GM18505 (cell line): ENCODE results near the gene ZBTB2.
"Not testable (repeated sequence)": the region's sequence is repeated elsewhere in the genome, so short reads cannot be mapped to it uniquely, and the experiment has no call there.

ENCODE experiments used
- ATAC-seq: cut with Tn5 transposase; IDR thresholded peaks from one replicate; pipeline ENCODE4 v1.9.1; 2021; ENCODE audit not compliant: unreplicated experiment
- POLR2A ChIP-seq: IDR thresholded peaks from 4 replicates; pipeline ENCODE4 v1.6.1; 2011; ENCODE audit warnings: borderline replicate concordance; ENCODE audit not compliant: insufficient read depth, insufficient read length; ENCODE audit errors: extremely low read depth

The ZBTB2 gene

DNA sequence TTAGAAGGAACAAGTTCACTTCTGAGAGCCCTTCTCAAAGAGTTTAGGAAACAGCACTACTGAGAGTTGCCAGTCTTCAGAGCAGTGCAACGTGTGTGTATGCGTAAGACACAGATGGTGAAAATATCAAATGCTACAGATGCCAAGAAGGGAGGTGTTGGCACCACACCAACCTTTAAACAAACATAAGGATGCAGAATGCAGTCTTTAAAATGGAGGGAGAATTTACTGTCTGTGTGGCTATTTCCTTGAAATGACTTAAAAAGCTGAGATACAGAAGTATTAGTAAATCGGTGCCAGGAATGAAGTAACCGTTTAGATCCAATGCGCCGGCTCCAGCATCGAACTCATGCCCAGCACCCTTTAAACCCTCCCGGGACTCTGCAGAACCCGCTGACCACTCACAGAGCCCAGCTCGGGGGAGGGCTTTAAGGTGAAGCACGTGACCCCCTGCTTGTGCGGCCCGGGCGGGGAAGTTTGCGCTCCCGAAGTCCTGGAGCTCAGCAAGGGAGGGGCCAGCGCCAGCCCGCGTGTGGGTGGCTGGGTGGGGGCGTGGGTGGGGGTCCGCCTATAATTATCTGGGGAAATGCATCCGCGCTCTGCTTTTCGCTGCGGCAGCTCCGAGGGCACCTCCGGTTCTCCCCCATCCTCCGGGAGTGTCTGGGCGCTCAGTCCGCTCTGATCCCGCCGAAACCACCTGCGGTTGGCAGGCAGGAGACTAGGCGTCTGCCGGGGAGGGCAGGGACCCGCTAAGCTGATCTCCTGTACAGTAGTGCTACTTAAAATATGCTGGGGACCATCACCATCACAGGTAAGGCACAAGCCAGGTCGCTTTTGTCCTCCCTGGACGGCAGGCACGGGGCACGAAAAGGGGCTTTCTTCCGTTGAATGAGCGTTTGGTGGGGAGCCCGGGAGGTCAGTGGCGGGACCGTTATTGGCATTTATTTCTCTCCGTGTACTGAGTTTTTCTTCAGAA is 66.0 kb downstream of the ZBTB2 start:
- no peak for ATAC-seq
- TF ChIP-seq POLR2A: no peak

DNA sequence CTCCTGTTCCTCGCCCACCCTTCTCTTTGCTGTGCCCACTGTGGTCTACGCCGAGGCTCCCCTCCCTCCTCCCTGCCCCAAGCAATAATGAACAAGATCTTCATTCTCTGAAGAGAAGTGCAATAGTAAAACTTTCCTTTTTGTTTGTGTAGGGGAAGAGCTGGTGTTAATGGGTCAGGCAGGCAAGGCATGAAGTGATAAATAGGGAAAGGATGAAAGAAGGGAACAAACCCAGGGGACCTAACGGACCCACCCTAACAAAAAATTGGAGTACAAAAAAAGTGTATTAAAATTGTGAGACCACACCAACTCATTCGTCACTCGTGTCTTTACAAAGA is 66.9 kb downstream of the ZBTB2 start:
- peak; percentile 14 for ATAC-seq

DNA sequence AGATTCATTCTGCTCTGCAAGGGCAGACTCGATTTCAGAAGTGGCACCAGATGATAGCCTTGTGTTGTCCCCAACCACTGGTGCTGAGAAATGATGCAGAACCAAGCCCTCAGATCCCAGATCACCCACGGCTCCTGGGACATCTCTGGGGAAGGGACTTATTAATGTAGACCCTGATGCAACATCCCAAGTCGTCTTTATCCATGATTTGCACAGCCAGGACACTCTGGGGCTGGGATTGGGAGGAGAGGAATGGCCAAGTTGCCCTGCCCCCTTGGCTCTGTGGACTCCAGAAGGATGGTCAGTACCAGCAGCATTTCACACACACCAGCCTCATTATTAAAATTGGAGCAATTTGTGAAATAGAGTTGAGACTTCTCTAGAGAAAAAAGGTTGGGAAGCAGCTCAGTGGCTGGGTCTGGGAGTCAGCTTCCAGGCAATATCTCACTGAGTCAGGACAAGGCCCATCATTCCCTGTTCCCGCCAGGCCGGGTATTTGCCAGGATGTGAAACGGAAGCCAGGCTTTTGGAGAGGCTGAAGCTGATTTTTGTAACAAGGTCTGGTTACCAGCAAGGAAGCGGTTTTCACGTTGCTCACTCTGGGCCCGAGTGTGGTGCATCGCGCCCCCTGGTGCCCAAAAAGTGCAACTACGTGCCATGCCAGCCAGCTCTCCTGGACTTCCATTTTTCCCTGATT is 67.4 kb downstream of the ZBTB2 start:
- ATAC-seq: peak; percentile 65
- TF ChIP-seq POLR2A: no peak

More for the DNA sequence above, 66.9 kb downstream of the ZBTB2 start:
- TF ChIP-seq POLR2A: no peak

DNA sequence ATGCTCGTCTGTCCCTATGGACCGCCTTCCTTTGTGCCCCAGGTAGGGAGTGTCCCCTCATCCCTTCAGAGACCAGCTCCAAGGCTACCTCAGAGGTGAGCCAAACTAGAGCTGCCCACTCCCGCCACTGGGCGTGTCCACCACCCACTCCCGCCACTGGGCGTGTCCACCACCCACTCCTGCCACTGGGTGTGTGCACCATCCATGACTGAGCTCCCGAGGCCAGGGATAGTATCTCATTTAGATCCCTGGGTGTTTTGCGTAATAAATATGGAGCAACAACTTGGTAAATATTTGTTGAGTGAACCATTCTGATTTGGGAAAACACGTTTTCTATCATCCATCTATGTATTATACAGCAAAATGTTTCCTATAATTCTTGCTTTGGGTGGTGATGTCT is 68.8 kb downstream of the ZBTB2 start:
- no peak for ATAC-seq

DNA sequence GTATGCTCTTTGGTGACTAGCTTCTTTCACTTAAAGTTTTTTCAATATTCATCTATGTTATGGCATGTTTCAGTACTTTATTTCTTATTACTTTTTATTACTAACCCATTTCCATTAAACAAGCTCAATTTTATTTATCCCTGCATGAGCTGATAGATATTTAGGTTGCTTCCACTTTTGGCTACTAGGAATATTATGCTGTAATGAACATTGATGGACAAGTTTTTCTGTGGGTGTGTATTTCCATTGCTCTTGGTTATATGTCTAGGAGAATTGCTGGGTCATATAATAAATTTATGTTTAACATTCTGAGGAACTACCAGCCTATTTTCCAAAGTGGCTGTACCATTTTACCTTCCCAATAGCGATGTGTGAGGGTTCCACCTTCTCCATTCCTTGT is 69.9 kb downstream of the ZBTB2 start:
- ATAC-seq: no peak
- TF ChIP-seq POLR2A: no peak

More for the DNA sequence above, 68.8 kb downstream of the ZBTB2 start:
- no peak for TF ChIP-seq POLR2A

DNA sequence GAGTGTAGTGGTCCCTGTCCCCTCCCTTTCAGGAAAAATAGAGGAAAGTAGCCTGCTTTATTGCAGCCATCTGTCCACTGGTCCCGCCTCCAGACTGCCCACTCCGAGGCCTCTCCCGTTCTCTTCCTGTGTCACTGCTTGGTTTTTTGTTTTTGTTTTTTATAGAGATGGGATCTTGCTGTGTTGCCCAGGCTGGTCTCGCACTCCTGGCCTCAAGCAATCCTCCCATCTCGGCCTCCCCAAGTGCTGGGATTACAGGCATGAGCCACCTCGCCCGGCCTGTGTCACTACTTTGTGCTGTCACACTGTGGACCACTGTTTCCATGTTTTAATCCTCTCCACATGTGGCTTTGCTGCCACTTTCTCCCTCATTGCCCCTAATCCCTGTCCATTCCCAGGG is 71.2 kb downstream of the ZBTB2 start:
- no peak for TF ChIP-seq POLR2A
- no peak for ATAC-seq

DNA sequence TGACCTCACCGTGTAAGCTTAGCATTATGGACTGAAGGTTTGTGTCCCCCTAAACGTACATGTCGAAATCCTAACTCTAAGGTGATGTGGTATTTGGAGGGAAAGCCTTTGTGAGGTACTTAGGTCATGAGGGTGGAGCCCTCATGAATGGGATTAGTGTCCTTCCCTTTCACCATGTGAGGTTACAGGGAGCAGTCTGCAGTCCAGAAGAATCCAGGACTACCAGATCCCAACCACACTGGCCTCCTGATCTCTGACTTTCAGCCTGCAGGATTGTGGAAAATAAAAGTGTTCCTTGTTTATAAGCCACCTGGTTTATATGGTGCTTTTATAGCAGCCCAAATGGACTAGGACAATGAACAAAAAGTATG is 73.4 kb downstream of the ZBTB2 start:
- TF ChIP-seq POLR2A: no peak

DNA sequence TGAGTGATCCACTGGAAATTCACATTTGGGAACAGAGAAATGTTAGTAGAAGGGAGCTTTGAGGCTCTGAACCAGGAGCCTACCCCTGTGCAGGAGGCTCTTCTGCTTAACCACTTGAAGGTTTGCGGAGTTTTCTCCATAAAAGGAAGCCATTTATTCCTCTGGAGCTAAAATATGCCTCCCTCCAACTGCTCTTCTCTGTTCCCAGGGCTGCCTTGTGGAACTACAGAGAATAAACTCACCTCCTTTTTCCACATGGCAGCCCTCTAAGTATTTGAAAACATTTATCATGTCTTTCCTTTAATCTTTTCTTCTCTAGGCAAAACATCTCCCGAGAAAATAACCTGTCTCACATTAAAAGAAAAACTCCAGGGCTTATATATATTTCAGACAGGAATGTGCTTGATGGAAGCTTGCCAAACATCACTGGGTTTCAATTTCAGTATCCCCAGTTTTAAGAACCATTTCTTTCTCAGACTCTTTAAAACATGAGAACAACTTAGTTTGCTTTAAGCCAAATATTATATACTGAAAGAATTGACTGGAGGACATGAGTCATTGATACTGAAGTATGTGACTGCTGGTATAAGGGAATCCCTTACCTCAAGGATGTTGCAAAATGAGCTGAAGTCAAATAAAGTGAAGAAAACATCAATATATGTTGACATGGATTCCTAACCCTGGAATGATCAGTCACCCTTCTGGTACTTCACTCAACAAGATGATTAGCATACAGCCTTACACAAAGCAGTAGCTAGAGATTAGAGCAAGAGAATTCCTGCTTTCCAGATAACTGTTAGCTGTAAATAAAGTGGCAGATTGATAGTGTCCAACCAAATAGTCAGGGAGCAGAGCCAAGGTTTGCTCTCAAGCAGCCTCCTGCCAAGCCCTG is 74.0 kb downstream of the ZBTB2 start:
- TF ChIP-seq POLR2A: no peak
- no peak for ATAC-seq

More for the DNA sequence above, 73.4 kb downstream of the ZBTB2 start:
- no peak for ATAC-seq

DNA sequence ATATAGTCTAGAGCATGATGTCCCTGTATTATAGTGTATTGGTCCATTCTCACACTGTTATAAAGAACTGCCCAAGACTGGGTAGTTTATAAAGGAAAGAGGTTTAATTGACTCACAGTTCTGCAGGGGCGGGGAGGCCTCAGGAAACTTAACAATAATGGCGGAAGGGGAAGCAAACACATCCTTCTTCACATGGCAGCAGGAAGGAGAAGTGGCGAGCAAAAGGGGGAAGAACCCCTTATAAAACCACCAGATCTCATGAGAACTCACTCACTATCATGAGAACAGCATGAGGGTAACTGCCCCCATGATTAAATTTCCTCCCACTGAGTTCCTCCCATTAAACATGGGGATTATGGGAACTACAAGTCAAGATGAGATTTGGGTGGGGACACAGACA is 75.7 kb downstream of the ZBTB2 start:
- ATAC-seq: not testable (repeated sequence)
